ENCODE results near the gene CLEC18B.
"Not testable (repeated sequence)": the region's sequence is repeated elsewhere in the genome, so short reads cannot be mapped to it uniquely, and the experiment has no call there.

The CLEC18B gene

DNA sequence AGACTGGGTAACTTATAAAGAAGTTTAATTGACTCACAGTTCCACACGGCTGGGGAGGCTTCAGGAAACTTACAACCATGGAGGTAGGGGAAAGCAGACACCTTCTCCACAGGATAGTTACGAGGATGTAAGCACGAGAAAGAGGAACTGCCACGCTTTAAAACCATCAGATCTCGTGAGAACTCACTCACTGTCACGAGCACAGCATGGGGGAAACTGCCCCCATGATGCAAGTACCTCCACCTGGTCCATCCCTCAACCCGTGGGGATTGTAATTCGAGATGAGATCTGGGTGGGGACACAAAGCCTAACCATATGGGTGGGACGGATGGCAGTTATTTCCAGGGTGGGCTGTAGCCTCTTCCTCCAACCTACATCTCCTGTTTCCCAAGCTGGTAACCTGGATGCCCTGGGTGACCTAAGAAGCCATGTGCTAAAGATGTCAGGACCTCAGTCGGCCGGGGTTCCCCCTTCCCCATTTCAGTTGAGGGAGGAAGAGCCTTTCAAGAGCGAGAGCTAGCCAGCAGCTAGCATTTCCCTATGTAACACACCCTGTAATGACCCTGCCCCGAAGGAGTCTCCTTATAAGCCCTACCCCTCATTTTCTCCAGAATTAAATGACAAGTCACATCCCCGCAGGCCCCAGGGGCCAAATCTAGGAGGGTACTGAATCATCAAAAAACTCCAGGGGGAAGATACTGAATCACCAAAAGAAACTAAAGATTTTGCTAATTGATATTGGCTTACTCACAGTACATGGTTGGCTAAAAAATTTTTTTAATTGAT, 16.9 kb downstream of the CLEC18B start:
- not testable (repeated sequence) for DNase-seq

DNA sequence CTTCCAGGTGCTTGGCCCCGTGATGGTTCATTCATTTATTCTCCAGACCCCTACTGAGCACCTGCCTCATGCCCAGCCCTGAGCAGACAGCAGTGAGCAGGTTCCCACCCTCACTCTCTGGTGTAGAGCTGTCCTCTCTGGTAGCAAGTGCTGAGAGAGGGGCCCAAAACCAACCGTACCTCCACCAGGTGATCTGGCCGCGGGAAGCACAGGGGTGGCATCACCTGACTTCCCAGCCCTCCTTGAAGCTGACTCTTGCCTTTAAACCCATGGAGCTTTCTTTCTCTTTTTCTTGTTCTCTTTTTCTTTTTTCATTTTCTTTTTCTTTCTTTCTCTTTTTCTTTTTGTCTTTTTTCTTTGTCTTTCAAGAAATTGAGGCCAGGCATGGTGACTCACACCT, 21.0 kb downstream of the CLEC18B start:
- not testable (repeated sequence) for DNase-seq

DNA sequence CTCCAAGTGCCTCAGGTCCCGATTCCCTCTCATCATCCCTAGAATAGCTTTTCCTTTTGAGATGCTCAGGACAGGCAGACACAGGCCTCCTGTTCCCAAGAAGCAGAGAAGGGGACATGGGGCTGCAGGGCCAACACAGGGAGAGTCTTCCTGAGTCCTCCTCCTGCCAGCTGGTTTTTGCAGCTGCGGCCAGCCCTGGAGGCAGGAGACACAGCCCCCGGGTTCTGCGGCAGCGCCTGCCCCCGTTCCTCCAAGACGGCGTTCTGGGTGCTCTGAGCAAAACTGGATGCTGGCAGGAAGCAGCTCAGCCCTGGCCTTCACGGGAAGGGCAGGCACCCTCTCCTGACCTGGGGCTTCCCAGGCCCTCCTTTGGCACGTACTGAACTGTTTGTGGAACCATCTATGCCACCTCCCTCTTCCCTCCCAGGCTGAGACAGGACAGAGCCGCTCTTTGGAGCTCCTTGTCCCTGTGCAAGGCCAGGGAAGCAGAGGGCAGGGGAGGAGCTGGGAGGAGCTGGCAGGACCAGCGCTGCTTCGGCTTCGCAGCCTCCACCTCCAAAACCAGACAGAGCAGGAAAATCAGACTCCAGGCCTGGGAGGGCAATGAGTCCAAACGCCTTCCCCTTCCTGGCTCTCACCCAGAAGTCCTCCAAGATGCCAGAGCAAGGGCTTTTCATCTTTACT, 22.9 kb downstream of the CLEC18B start:
- DNase-seq, result not testable (repeated sequence)

DNA sequence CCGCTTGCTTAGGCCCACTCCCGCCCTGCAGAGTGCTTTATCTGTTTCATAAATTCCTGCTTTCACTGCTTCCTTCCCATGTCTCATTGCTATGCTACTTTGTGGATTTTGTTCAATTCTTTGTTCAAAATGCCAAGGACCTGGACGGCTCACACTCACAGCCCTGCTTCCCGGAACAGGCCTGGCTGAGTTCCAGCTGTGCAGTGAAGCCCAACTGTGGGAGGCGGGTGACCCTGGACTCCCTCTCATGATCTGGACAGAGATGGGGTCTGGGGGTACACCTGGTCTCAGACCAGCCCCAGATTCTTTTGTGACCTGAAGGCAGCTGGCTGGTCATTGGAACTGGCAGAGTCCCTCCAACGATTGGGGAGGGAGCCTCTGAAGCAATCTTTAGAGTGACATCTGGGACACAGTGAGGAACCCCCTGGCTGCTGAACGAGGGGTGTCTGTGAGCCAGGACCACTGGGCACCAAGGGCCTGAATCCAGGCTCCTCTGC, 24.7 kb downstream of the CLEC18B start:
- not testable (repeated sequence) for DNase-seq

DNA sequence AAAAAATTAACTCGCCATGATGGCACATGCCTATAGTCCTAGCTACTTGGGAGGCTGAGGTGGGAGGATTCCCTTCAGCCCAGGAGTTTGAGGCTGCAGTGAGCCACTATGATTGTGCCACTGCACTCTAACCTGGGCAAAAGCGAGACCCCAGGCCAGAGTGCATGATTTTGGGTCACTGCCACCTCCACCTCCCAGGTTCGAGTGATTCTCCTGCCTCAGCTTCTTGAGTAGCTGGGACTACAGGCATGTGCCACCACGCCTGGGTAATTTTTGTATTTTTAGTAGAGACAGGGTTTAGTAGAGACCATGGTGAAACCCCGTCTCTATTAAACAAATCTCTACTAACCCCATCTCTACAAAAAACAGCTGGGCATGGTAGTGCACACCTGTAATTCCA, 26.7 kb downstream of the CLEC18B start:
- not testable (repeated sequence) for DNase-seq

DNA sequence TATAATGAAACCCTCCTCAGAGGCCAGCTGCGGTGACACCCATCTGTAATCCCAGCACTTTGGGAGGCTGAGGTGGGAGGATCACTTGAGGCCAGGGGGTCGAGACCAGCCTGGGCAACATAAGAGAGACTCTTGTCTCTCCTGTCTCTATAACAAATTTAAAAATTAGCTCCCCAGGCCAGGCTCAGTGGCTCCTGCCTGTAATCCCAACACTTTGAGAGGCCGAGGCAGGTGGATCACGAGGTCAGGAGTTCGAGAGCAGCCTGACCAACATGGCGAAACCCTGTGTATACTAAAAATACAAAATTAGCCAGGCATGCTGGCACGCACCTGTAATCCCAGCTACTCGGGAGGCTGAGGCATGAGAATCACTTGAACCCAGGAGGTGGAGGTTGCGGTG, 27.1 kb downstream of the CLEC18B start:
- not testable (repeated sequence) for DNase-seq

DNA sequence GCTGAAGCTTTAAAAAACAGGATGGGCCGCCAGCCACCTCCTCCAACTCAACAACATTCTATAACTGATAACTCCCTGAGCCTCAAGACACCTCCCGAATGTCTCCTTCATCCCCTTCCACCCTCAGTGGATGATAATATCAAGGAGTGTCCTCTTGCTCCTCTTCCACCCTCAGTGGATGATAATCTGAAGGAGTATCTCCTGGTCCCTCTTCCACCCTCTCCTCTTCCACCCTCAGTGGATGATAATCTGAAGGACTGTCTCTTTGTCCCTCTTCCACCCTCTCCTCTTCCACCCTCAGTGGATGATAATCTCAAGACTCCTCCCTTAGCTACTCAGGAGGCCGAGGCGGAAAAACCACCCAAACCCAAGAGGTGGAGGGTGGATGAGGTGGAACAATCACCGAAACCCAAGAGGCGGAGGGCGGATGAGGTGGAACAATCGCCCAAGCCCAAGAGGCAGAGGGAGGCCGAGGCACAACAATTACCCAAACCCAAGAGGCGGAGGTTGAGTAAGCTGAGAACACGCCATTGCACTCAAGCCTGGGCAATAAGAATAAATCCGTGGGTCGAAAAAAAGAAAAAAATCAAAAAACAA, 29.7 kb downstream of the CLEC18B start:
- not testable (repeated sequence) for DNase-seq

DNA sequence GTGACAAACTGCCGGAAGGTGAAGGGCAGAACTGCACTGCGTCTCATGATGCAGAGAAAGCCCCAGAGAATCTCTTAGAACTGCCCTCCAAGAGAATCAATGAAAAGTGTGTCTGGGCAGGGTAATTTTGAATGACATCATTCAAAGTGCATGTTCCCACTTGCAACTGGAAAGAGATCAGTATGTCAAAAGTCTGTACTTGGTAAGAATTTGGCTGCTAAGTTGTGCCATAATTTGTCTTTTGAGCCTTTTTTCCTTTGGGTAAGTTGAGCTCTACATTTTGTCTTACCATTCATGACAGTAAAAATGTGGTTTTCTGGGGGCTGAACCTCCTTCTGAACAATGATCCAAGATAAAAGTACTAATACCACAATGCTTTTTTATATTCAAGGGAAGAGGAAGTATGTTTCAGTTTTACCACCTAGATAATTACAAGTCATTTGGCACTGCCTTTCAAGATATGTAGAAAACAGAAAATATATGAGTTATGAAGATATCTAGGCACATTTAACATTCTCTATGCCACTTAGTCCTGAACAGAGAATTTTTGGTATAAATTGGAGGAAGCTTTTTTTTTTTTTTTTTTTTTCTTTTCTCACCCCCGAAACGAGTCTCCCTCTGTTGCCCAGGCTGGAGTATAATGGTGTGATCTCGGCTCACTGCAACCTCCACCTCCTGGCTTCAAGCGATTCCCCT, 38.8 kb downstream of the CLEC18B start:
- not testable (repeated sequence) for DNase-seq

DNA sequence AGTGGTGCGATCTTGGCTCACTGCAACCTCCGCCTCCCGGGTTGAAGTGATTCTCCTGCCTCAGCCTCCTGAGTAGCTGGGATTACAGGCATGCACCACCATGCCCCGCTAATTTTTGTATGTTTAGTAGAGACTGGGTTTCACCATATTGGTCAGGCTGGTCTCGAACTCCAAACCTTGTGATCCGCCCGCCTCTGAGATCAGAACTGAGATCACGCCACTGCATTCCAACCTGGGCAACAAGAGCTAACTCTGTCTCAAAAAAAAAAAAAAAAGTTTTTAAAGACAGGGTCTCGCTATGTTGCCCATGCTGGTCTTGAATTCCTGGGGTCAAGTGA, 47.5 kb downstream of the CLEC18B start:
- not testable (repeated sequence) for DNase-seq

DNA sequence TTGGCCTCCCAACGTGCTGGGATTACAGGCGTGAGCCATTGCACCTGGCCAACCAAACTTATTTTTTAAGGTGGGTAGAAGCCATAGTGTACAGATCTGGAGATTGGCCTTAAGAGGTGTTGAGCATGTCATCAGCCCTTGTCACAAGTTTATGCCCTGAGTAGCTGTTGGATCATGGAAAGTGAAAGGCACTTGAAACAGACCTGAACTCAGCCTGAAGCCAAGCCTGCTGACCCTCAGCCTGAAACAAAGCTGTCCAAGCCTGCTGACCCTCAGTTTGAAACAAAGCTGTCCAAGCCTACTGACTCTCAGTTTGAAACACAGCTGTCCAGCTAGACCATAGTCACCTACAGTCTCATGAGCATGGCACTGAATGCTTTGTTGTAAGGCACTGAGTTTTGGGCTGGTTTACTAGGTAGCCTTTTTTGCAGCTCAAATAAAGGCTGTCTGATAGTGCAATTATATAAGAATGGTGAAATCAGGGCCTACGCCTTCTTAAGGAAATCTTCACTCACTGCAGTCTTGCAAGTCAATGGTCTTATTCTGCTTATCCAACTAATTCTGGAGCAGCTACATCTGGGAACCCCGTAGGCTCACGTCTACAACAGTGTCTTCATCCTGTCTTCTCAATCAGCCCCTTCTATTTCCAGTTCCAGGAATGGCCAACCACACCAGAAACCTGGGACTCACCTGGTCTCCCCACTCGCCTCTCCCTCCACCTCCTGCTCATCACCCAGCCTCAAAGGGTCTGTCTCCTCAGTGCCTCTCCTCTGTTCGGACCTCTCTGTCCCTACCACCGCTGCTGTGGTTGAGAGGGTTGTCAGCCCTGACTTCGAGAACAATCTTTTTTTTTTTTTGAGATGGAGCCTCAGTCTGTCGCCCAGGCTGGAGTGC, 48.1 kb downstream of the CLEC18B start:
- no peak for DNase-seq

DNA sequence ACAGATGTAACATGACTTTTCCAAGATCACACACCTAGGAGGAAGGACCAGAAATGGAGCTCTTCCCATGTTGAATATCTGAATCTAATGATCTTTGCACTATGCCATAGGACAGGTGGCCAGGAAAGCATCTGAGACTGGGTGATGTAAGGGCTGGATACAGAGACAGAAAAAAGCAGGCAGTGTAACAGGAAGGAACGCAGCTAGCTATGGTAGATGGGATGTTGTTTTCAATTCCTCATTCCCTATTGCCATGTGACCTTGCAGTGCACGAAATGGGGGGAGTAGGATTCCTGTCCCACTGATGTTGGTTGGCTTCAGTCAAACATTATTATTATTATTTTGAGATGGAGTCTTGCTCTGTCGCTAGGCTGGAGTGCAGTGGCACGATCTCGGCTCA, 48.9 kb downstream of the CLEC18B start:
- no peak for DNase-seq

DNA sequence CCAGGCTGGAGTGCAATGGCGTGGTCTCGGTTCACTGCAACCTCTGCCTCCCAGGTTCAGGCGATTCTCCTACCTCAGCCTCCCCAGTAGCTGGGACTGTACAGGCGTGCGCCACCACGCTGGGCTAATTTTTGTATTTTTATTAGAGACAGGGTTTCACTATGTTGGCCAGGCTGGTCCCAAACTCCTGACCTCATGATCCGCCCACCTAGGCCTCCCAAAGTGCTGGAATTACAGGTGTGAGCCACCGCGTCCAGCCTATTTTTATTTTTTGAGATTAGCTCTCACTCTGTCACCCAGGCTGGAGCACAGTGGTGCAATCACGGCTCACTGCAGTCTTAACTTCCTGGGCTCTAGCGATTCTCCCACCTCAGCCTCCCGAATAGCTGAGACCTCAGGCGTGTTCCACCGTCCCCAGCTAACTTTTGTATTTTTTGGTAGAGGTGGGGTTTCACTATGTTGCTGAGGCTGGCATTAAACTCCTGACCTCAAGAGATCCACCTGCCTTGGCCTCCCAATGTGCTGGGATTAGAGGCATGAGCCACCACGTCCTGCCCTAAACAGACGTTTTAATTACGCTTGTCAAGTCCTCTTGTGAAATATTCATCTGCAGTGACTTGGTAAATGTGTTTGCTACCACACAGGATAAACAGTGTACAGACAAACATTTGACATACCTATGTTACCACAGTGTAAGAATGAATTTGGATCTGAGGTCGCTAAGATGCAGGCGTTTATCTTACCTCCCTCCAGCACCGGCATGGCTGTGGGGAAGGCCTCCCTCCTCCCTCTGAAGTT, 50.7 kb downstream of the CLEC18B start:
- DNase-seq, result not testable (repeated sequence)

DNA sequence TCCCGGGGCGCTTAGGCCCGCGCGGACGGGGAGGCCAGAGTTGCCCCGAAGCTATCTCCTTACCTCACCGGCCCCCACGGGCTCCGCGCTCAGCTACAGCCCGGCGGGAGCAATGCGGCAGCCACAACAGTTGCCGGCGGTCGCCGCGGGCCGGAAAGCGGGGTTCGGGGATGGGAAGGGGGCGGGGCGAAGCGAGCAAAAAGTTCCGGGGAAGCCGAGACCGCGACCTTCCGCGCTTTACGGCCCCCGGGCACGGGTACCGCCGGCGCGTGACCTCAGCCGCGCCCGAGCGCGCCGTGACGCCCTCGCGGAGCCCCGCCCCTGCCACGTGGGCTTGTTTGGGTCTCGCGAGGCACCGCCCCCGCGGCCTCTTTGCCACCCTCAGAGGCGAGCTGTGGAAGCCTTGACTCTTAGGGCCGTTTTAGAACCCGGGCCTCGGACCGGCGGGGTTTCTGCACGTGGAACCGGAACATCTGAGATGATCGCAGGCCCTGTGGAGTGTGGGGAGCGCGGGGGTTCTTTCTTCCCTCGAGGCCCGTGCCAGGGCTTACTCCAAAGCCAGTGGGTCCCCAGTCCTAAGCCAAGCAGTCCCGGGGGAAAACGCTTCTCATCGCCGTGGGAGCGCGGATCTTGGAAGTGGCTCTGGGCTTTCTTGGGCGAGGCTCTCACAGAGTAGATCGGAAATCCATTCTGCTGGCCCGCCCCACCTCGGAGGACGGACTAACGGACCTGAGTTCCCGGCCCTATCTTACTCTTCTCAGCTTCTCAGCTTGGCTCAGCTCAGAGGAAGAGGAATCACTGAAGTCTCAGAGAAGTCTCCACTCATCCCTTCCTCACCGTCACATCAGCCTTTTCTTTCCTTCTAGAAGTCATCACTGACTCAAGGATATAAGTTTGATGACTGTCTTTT, 53.0 kb downstream of the CLEC18B start:
- DNase-seq, result peak; percentile 90

DNA sequence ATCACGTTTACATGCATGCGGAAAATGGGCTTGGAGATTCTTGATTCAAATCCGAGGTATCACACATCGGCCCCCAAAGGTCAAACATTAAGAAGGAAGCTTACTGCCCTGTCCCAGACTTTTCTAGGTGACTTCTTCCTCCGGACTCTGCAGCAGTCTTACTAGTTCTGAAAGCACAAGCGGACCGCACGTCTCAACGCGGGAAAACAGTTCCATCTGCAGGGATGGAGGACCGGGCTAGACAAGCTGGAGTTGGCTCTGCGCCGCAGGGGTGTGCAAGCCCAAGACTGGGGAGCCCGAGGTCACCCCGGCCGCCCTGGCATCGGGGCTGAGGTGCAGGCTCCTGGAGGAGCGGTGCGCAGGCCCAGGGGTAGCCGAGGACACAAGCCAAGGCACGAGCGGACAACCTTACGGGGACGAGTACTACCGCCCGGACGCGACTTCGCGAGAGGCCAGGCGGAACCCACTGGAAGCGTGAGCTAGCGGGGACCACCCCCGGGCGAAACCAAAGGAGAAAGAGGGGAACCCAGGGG, 53.7 kb downstream of the CLEC18B start:
- not testable (repeated sequence) for DNase-seq

DNA sequence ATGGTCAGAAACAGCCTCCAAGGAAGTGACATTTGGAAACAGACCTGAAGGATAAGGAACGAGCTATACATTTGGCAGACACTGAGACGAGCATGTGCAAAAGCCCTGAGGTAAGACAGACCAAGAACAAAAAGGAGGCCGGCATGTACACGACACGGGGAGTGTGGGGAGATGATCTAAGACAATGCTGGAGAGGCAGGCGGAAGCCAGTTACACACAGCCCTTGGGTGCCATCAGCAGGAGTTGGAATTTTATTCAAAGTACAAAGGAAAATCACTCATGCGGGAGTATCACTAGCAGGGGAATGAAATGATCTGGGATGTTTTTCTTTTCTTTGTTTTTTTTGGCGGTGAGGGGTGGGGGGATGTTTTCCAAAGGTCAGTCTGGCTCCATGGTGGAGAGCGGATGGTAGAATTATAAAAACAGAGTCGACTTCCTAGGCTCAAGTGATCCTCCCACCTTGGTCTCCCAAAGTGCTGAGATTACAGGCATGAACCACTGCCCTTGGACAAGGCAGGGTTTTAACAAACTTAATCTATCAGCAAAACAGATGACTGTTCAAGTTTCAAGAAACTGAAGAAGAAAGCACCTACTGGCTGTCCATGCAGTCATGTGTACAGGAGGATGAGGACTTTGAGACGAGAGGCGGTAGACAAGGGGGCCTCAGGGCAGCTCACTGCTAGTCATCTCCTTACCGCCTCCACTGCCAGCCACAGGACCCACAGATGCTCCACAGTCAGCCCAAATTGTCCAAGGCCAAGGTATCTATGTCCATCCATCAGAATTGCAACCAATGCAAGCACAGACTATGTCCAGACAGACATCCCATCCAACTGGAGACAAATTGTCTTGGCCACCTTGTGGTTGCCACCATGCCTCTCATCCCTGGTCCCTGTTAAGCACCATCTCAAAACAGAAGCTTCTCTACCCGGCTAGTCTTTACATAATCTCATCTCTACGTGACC, 59.4 kb downstream of the CLEC18B start:
- not testable (repeated sequence) for DNase-seq

Data from NCI-H2171 (cell line).